8988T (cell line): ENCODE results near the gene ARHGAP6.

Experiments used
- DNase-seq: peaks from one replicate; pipeline ENCODE4 v3.0.0; 2011

ARHGAP6 gene

DNA sequence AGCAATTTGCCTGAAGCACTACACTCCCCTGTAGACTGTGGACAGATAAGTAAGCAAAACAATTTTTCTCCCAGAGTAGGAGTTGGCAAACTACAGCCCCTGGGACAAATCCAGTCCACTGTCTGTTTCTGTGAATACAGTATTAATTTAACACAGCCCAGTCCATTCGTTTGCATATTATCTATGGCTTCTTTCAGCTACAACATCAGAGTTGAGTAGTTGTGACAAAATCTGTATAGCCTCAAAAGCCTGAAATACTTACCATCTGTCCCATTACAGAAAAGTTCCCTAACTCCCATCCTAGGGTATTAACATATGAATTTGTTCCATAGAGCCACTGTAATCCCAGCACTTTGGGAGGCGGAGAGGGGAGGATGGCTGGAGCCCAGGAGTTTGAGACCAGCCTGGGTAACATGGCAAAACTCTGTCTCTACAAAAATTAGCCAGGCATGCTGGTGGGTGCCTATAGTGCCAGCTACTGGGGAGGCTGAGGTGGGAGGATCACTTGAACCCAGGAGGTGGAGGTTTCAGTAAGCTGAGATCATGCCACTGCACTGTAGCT is 319.5 kb downstream of the ARHGAP6 start:
- DNase-seq: no peak

DNA sequence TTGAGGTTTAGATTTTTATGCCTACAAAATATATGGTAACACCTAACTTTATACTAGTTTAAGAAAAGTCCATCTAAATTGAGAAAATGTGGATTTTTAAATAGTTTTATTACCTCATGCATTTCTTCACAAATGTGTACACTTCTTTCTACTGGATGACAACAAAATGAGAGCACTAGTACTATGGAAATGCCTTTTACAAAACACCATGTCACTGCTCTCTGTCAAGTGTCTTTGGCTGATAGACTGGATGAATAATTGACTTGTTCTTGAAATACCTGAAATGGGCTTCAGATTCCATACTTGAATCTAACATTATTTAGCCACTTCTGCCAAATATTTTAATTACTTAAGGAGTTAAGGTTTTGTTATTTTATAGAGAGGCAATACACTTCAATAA is 323.0 kb downstream of the ARHGAP6 start:
- no peak for DNase-seq

DNA sequence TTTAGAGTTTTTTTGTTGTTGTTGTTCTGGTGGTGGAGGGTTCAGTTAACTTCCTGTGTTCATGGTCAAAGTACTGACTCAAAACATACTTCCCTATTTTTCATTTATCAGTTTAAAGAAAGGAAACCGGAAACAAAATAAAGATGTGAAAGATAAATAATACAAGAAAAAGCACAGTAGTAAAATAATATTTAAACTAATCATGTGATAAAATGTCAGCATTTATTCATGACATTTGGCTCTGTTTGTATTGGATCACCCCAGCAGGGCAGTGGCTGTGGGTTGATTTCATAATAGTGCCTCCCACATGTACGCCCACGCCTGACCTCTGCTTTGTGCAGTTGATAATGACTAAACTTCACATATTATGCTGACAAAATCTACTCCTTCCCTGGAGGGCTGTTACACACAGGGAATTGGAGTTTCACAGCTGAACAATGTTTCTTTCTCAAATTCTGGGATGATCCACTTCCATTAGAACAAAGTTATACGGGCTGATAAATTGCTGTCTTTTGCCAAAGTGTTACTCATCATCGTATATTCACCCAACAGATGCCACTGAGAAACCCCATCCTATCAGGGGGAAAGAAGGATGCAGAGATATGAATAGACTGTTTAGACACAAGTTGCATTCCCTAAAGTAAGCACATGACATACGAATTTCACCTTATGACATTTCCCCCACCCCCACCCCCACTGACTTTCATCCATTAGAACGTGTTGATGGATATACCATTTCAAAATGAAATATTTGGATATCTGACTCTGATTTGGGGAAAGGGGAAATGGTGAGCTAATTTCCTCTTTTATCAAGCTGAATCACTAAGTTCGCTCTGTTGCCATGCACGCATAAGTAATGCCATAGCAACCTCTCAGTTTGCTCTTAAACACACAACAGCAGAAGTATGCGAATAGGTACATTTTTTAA is 324.2 kb downstream of the ARHGAP6 start:
- DNase-seq: no peak

DNA sequence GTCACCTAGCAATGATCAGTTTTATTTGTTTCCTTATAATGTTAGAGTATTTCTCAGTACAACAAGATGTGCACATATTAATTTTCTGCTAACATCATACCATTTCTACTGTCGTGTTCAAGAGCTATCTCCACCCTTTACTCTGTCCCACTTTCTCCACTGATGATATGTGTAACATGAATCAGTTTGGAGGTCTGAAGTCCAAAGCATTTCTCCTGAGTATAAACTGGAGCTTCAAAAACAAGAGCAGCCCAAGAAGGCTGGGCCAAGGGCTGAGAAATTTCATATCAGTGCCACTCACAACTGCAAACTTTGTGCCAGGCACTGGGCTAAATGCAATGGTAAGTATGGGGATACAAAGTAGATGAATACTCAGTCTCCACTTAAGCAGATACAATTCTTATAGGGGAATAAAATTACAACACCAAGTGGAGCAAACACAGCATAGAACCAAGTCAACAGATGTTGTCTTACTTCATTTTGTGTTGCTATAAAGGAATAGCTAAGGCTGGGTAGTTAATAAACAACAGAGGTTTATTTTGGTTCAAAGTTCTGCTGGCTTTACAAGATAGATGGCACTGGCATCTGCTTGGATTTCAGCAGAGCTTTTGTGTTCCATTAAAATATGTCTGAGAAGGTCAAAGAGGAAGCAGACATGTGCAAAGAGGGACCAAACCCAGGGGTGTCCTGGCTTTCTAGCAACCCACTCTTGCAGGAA is 328.3 kb downstream of the ARHGAP6 start:
- no peak for DNase-seq

DNA sequence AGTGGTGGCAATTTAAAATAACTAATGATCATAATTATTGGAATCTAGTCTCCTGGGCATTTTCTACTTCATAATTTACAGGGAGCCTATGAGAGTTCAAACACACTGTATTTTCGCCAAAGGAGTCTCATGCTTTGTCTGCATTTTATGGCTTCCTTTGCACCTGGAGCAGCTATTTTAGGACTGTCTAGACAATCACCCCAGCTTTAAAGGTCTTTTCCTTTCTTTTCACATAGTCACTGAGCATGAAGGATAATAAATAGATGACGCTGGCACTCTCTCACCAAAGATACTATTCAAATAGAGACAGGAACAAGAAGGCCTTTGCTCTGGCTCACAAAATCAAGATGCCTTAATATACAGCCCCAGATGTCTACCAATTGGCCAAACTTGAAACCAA is 329.5 kb downstream of the ARHGAP6 start:
- no peak for DNase-seq

DNA sequence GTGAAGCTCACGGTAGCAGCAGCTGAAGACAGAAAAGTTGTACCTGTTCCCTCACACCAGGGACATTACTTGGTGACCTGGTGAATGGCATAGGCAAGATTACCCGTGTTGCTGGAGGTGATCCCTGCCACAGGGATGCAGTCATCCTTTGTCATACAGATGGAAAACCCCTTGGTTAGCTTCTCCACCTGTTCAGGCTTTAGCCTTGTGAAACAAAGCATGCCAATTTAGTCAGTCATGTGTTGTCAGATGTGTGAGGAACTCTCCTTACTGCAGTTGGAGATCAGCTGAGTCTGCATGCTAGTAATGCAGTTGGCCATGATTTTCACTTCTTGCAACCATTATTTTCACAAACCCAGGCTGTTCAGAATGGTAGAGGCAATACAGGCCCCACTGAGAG is 331.6 kb downstream of the ARHGAP6 start:
- DNase-seq: no peak

DNA sequence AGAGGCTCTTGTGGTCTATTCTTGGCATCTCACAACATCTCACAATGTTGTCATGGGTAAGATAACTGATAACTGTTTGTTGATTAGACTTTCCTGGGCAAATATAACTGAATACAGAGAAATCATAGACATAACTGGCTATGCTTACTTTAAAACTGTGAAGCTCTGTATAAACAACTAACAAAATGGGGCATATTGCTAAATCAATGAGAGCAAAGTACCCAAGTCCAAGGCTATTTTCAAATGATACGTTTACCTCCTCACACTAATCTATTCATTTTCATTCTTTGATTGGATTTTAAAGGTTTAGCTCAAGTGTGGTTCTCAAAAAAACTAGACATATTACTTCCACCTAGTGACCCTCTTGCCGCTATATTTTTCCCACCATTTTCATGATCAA is 333.9 kb downstream of the ARHGAP6 start:
- DNase-seq: no peak

DNA sequence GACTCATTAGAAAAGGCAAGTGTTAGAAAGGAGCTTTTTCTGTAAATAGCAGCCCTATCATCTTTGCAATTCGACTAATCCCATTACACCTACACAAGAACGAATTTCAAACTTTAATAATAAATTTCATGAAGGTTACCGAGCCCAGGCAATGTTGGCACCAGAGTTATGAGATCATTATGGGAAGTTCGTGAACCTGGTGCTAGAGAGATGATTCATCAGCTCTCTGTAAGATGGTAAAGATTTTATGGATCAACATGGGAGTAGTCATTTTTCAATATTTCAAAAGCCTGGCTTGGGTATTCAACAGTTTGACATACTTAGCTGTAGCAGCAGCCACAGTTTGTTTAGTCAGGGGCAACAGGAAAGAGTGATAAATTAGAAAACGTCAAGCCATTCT is 336.7 kb downstream of the ARHGAP6 start:
- DNase-seq: no peak

DNA sequence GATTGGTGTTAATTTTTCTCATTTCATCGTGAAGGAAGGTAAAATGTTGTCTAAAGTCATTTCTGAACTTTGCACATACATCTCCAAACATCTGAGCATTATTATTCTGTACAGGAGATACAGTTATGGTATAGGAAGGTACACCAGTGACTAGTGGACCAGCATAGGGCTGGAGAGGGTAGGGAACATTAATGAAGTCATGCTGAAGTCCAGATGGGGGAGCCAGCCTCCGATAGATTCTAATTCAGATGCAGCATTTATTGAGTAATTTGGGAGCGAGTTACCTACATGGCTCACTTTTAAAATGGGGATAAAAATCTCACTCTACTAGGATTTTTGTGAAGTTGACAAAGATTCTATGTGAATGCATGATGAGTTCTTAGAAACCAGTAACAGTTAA is 337.6 kb downstream of the ARHGAP6 start:
- no peak for DNase-seq

DNA sequence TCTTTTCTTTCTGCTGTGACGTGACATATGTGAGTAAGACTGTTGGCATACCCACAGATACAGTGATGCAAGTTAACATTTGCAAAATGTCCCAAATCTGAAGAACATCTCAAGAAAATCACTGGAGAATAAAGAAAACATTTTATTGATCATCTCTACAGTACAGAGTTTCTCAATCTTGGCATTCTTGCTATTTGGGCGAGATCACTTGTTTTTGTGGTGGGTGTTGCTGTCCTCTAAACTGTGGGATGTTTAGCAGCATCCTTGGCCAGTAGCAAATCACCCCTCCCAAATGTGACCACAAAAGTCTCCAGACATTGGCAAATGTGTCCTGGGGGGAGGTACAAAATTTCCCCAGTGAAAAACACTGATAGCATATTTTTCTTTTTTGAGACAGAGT is 343.7 kb downstream of the ARHGAP6 start:
- DNase-seq: no peak

DNA sequence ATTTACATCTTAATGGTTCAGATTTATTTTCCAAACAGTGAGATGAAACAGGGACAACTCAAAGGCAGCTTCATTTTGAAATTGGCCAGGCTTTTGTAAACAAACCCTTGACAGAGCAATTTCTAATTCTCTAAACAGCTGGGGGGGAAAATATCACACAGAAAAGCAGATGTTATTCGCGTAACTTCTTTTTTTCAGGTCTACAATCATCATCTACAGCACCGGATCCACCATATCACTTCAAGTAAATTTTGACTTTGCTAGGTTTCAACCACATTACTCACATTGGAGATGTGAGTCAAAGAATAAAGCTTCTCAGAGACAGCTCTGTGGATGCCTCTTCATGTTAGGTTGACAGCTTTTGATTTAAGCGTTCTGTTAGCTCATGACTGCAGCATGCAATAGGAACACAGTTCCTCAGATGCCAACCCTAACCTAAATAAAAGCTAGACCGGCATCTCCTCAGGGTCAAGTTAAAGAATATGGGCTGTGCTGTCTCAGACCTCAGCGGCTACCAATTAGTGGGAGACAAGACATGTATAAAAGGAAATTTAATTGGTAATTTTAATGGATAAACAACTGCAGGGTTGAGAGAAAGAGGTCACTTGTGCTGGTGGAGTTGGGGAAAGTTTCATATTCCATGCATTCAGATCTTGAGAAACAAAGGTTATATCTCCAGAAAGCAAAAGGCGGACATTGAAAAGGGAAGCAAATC is 345.8 kb downstream of the ARHGAP6 start:
- no peak for DNase-seq

DNA sequence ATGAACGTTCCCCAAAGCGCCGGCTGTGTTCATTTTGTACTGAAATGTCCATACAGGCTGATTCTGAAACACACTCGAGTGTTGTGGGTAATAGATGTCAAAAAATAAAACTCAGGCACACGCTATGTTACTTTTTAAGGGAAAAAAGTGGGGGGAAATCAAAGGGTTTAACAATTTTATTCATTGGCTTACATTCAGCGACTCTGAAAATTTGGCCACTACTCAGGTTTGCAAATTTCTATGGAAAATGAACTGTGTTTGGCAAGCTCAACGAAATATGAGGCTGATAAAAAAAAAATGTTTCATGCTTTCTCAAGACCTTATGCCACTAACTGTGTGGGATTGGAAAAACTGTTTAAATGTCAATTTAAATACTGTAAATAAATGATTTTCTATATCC is 354.0 kb downstream of the ARHGAP6 start:
- DNase-seq: no peak

DNA sequence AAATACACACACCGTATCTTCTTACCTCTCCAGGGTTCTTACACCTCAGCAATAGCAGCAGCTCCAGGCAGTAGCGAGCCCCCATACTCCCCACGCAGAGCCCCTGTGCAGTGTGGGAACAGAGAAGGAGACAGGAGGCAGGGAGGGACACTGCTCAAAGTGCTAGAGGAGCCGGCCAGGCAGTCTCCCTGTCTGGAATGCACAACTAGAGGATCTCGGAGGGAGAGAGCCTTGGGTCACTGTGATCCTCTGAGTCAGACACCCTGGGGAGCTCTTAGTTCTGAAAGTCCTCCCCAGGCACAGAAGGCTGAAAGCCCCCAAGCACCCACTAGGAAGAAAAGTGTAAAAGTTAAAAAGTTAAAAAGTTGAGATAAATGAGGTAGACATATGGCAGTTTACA is 356.5 kb downstream of the ARHGAP6 start:
- DNase-seq: no peak

DNA sequence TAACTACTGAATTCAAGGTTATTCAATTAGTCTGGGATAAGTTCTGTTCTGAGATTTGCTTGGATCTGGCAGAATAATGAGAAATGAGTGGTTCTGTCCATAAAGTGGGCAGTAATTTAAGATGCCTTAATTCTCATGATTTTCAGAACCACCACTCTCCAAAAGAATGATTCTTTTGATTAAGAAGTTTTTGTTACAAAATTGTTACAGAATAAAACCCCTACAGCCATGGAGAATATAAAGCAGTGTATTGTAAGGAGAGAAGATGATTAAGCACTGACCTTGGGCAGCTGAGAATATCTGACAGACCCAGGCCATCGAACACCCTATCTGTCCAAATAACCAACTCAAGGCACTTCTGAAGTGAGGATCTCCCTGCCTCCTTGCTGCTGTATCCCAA is 360.1 kb downstream of the ARHGAP6 start:
- DNase-seq: no peak

DNA sequence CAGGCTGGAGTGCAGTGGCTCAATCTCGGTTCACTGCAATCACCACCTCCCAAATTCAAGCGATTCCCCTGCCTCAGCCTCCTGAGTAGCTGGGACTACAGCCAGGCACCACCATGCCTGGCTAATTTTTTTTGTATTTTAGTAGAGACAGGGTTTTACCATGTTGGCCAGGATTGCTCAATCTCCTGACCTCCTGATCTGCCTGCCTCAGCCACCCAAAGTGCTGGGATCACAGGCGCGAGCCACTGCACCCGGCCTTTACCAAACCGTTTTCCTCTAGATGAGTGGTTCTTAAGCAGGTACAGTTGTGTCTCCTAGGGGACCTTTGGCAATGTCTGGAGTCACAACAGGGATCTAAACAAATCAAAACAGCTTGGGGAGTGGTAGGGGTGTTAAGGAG is 360.9 kb downstream of the ARHGAP6 start:
- DNase-seq: no peak

DNA sequence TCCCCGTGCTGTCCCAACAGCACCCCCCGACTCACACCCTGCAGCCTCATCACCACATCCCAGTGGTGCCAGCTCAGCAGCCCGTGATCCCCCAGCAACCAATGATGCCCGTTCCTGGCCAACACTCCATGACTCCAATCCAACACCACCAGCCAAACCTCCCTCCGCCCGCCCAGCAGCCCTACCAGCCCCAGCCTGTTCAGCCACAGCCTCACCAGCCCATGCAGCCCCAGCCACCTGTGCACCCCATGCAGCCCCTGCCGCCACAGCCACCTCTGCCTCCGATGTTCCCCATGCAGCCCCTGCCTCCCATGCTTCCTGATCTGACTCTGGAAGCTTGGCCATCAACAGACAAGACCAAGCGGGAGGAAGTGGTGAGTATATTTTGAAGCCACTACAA is 367.1 kb downstream of the ARHGAP6 start:
- DNase-seq: no peak

DNA sequence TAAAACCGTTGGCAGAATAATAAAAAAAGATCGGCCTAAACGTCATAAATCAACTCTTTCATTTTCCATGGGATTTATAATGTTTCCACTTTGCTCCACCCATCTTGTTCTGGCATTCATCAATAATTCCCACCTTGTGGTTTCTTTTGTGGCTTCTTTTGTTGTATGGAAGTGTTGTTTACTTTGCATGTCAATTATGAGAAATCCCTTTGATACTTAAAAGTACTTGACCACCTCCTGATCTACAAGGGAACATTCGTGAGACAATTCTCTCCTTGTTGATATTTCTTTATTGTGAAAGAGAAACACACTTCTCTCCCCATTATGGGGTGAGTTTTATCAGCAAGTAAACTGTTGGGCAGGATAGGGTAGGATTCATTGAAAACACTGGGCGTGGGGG is 369.7 kb downstream of the ARHGAP6 start:
- DNase-seq: no peak

DNA sequence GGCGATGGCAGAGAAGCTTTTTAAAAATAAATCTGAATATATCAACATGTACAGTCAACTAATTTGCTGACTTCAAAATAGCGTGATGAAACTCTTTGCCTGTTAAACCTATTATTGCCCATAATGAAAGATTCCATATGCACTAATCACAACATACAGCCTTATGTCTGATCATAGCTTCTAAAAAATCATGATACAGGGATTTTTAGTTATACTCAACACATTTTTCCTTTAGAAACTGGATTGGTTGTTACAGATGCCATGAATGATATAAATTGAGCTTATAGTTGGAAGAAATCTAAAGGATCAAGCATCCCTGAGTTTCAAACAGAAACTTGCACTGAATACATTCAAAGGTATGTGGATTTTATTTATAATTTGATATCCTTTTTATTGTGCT is 372.6 kb downstream of the ARHGAP6 start, which contains the start of gene AMELX:
TSS of gene AMELX (plus strand) at position 301 of the 400 bp plus-strand sequence. CDS start 1,376 bp downstream, outside the sequence.
- no peak for DNase-seq

DNA sequence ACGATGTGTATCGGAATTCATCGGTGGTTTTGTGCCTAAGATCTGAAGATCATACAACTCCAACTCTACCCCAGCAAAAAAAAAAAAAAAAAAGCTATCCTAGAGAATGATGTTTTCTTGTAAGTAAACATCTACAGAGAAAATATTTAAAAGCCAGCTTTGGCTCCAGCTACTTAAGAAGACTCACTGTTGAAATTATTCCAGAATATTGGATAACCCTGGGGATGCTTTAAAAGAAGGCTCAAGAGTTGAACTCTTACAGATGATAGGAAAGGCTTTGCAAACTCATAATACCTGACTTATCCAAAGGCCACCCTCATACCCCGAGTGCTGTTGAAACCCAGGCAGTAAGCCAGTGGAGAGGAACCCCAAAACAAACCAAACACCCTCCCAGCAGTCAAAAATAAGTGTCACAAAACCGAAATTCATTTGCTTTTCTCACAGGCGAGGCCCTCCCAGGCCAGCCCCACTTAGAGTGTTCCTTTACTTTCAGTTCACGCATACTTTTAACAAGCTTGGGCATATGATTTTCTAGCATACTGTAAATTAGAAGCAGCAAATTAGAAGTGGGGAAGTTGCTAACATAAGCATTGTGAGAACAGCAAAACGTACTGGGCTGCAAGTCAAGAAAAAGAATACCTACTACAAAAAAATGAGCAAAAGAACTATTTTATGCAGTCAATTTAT is 375.2 kb downstream of the ARHGAP6 start:
- no peak for DNase-seq

DNA sequence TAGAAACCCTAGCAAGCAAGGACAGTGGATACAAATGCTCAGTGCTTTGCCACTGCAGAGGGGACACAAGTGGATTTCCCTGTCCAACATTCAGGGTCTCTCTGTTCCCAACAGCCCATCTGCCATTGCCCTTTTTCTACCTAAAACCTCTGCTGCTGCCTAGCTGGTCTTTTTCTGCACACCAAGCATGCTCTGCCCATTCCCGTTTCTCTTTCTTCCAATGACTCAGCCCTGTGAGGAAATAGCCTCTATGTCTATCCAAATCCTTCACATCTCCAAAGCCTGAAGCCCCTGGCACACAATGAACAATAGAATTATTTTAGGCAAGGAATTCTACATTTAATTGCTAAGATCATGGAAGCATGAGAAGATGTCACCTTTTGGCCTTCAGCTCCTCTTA is 378.2 kb downstream of the ARHGAP6 start:
- no peak for DNase-seq

DNA sequence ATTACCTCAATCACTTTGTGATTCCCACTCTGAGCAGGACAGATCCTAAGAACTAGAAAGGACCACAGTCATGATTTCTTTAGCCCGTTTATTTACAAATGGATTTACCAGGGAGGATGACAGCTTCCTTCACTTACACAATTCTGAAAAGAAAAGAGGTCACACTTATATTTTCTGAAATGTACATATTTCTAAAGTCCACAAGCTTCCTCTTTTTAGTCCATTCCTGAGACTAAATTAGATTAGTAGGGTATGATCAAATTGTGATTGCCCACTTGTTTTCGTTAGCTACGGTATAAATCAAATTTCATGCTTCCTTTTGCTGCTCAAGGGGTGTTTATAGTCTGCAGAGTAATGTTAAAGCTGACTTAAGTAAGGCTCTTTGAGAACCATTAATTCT is 380.1 kb downstream of the ARHGAP6 start:
- DNase-seq: no peak

DNA sequence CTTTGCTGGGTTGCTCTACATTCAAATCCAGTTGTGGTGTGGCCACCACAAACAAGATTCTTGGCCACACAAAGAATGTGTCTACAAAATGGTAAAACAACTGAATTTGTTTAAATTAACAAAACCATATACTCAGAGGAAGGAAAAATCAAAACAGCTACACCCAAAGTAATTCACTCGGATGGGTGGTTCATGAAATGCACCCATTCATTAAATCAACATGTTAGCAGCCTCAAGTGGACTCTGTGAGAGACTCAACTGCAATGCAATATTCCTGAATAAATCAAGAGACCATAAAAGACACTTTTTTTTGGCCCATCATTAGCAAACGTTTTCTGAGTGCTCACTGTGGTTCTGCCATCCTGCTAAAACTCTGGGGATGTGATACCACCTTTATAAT is 383.7 kb downstream of the ARHGAP6 start:
- DNase-seq: no peak

DNA sequence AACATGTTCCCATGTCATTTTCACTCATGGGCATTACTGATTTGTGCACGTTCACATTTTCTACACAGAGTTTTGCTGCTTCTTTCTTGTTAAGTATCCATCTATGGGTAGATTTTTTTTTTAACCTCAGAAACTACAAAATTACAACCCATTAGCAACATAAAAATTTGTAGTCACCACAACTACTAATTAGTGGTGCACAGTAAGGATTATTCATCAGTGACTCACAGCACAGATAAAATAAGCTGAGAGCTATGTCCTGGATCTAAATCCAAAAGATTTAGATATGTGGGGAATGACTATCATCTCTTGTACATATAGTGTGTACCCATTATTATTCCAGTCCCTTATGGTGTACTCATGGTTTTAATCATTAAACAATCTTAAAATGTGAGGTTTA is 392.2 kb downstream of the ARHGAP6 start:
- DNase-seq: no peak
